Fibroblast of skin of back (primary cell): Measurements from ENCODE around the gene TUBG1. TPM values are rescaled to one million over a fixed set of nuclear protein-coding genes. Genes with fewer than 3 reads are reported as not detected.

ENCODE experiments used
- DNase-seq: peaks from one replicate; pipeline ENCODE4 v3.0.0-alpha.2; 2013
- polyA plus RNA-seq, 2 experiments: library from polyadenylated mRNA; unstranded; fragments of 120-200 nt; gene quantifications; one replicate each; pipeline ENCODE4 v1.2.1, GENCODE V29; 2013; ENCODE audit not compliant: insufficient read length in 2 of 2

The TUBG1 gene
- polyA plus RNA-seq (2013, experiment 1 of 2; ENCODE audit: insufficient read length), result 120 TPM
- 43.7 TPM for polyA plus RNA-seq (2013, experiment 2 of 2; ENCODE audit: insufficient read length)

GRCh38 chr17:42609182-42609813 is at the start of gene TUBG1, which contains the start of gene RETREG3:
TSS of gene TUBG1 (plus strand) at chr17:42609683. CDS start at chr17:42609738, 55 bp downstream.
TSS of gene RETREG3 (minus strand) at chr17:42609374. CDS start at chr17:42609324, 50 bp downstream.
- DNase-seq, result peak; percentile 99

- no peak for DNase-seq
Measured at GRCh38 chr17:42560246-42560645, 49.2 kb upstream of the TUBG1 start.

- DNase-seq, result peak; percentile 98
Measured at GRCh38 chr17:42561897-42562387, 47.5 kb upstream of the TUBG1 start, which contains the start of gene COASY. TSS of gene COASY (plus strand) at chr17:42562148. CDS start at chr17:42562623, 475 bp downstream.

- DNase-seq, result no peak
Measured at GRCh38 chr17:42562388-42563142, 46.9 kb upstream of the TUBG1 start.

GRCh38 chr17:42563143-42563509 is 46.4 kb upstream of the TUBG1 start:
- DNase-seq, result no peak

- DNase-seq, result no peak
Measured at GRCh38 chr17:42563543-42563942, 45.9 kb upstream of the TUBG1 start.

GRCh38 chr17:42563950-42564349 is 45.5 kb upstream of the TUBG1 start:
- no peak for DNase-seq

- no peak for DNase-seq
Measured at GRCh38 chr17:42564815-42565522, 44.5 kb upstream of the TUBG1 start.

- no peak for DNase-seq
Measured at GRCh38 chr17:42565523-42566214, 43.8 kb upstream of the TUBG1 start.

- no peak for DNase-seq
Measured at GRCh38 chr17:42566215-42566882, 43.1 kb upstream of the TUBG1 start.

- peak; percentile 87 for DNase-seq
Measured at GRCh38 chr17:42566883-42567573, 42.5 kb upstream of the TUBG1 start, which contains the start of gene MLX. TSS of gene MLX (plus strand) at chr17:42567100. CDS start at chr17:42567125, 25 bp downstream.

GRCh38 chr17:42568341-42569111 is 41.0 kb upstream of the TUBG1 start:
- no peak for DNase-seq

GRCh38 chr17:42571435-42572225 is 37.9 kb upstream of the TUBG1 start:
- DNase-seq, result no peak

- DNase-seq, result no peak
Measured at GRCh38 chr17:42573095-42573494, 36.4 kb upstream of the TUBG1 start.

GRCh38 chr17:42574463-42574862 is 35.0 kb upstream of the TUBG1 start:
- DNase-seq, result no peak

- no peak for DNase-seq
Measured at GRCh38 chr17:42577140-42577531, 32.3 kb upstream of the TUBG1 start.

- peak; percentile 95 for DNase-seq
Measured at GRCh38 chr17:42577532-42578281, 31.8 kb upstream of the TUBG1 start, which contains the start of gene PSMC3IP. TSS of gene PSMC3IP (minus strand) at chr17:42577729. CDS start at chr17:42577686, 43 bp downstream.

- DNase-seq, result peak; percentile 72
Measured at GRCh38 chr17:42578282-42578869, 31.1 kb upstream of the TUBG1 start.
